Body of pancreas (tissue), 4 donors: Measurements from ENCODE around the gene FURIN.

Experiments used
- CTCF ChIP-seq, 7 experiments: fragments of 450-650 bp in 4 of 7; fragments of 200-600 bp in 3 of 7; sonication (generic) in 3 of 7; IDR thresholded peaks; one replicate each; pipeline ENCODE4 v1.5.1; 2016 to 2019; ENCODE audit warnings: antibody characterized with exemption in 7 of 7
- POLR2A ChIP-seq, 3 donors: fragments of 450-650 bp; IDR thresholded peaks; one replicate each; pipeline ENCODE4 v1.6.1; 2016; ENCODE audit warnings: antibody characterized with exemption in 3 of 3, mild to moderate bottlenecking in 2 of 3

- TF ChIP-seq CTCF (IDR thresholded peaks at IDR 0.05) (no peak), POLR2A (IDR thresholded peaks at IDR 0.05) (peak in 1 of 3 donors; percentile 45)
Observed at GRCh38 chr15:90829942-90830440, 38.4 kb upstream of the FURIN start.
